AG04450 (cell line): ENCODE measurements around the gene SH3D19. TPM values are rescaled to one million over a fixed set of nuclear protein-coding genes. Genes with fewer than 3 reads are reported as not detected.

Experiments used
- CTCF ChIA-PET: fragments of 300-600, 350-600 bp; formaldehyde crosslinking; extraction: SDS; loops from one replicate; lab custom pipeline; 2022; ENCODE audit warnings: antibody characterized with exemption, inconsistent platforms; lab: Charles Lee
- POLR2A ChIA-PET: fragments of 350-600 bp; formaldehyde crosslinking; extraction: SDS; loops from one replicate; lab custom pipeline; 2021; ENCODE audit warnings: antibody characterized with exemption, inconsistent platforms; lab: Yijun Ruan, JAX
- DNase-seq: peaks from one replicate; pipeline ENCODE4 v3.0.0-alpha.2; 2011; ENCODE audit warnings: low read depth, low spot score
- H3K27ac ChIP-seq: one replicate; pipeline ENCODE4 v1.5.1; 2012; ENCODE audit warnings: low read depth, low read length, control low read depth
- H3K27me3 ChIP-seq: one replicate; pipeline ENCODE4 v1.6.0; 2012; ENCODE audit warnings: low read length; ENCODE audit not compliant: control insufficient read depth, insufficient read depth
- H3K4me3 ChIP-seq: 2 replicates; pipeline ENCODE4 v1.5.1; 2011; ENCODE audit warnings: mild to moderate bottlenecking, low read depth, low read length, control low read depth
- H3K9me3 ChIP-seq: 2 replicates; pipeline ENCODE4 v1.5.1; 2012; ENCODE audit warnings: low read length; ENCODE audit not compliant: control insufficient read depth, insufficient read depth
- polyA plus RNA-seq: library from polyadenylated mRNA; depleted of rRNA; stranded (reverse); fragments of >200 nt; gene quantifications from 2 replicates; pipeline ENCODE4 v1.2.3, GENCODE V29; 2011
- TF ChIP-seq, protein P1 (sequence below): IDR thresholded peaks from 2 replicates; pipeline ENCODE4 v1.5.1; 2011; ENCODE audit warnings: low read depth, low read length, control low read depth, inconsistent platforms

Gene SH3D19
- polyA plus RNA-seq, 1 experiment = 32.6 TPM

DNA sequence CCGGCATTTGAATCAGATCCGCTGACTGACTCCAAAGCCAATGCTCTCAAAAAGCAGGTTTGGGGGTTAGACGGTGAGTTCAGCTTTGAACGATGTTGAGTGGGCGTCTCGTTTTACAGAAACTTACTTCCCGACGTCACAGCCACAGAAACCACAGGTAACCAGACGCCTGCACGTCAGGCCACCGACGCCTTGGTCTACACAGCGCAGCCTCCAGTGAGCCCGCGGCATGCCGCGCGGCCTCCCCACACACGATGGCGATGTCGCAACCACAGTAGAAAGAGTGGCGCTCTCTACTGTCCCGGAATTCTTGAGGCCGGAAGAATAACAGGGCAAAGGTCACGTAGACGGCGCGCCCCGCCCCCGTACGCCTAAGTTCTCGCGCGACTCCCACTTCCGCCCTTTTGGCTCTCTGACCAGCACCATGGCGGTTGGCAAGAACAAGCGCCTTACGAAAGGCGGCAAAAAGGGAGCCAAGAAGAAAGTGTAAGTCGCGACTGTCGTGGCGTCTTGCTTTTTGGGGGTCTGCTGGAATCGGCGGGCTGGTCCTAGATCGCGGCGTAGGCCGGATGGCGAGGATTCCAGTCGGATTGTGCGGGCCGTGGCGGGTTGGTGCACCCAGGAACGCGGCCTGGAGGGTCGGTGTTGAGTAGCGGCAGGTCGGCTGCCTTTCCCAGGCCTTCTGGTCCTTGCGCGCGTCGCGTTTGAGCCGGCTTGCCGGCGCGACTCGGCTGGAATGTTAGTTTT lies 226.0 kb downstream of the SH3D19 start, which contains the start of gene RPS3A:
Gene RPS3A, plus strand, starts transcription at position 400 of the 747 bp plus-strand sequence. Its CDS starts 25 bp downstream, at position 425.
- CTCF ChIA-PET = interaction anchor here (0.6 to 1.4 kb wide), 11 partner anchors 17 to 599 kb away, joined by 3 to 5 read pairs (median 3); no protein-coding TSS in a partner anchor
- TF ChIP-seq, protein P1, sequence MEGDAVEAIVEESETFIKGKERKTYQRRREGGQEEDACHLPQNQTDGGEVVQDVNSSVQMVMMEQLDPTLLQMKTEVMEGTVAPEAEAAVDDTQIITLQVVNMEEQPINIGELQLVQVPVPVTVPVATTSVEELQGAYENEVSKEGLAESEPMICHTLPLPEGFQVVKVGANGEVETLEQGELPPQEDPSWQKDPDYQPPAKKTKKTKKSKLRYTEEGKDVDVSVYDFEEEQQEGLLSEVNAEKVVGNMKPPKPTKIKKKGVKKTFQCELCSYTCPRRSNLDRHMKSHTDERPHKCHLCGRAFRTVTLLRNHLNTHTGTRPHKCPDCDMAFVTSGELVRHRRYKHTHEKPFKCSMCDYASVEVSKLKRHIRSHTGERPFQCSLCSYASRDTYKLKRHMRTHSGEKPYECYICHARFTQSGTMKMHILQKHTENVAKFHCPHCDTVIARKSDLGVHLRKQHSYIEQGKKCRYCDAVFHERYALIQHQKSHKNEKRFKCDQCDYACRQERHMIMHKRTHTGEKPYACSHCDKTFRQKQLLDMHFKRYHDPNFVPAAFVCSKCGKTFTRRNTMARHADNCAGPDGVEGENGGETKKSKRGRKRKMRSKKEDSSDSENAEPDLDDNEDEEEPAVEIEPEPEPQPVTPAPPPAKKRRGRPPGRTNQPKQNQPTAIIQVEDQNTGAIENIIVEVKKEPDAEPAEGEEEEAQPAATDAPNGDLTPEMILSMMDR = peak; percentile 81
- POLR2A ChIA-PET = interaction anchor here (0.5 to 1.4 kb wide), 2 partner anchors 9 to 167 kb away, joined by 3 to 5 read pairs; no protein-coding TSS in a partner anchor

DNA sequence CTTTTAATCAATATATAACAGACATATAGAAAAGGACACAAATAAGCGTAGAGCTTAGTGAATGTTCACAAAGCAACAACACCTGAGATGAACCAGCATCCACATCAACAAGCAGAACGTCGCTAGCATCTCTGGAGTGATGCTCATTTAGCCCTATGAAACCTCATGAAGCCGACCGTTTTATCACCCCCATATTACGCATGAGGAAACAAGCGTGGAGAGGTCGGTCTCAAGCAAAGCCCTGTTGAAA lies 226.5 kb downstream of the SH3D19 start:
- POLR2A ChIA-PET = no interaction called here
- H3K27me3 ChIP-seq = no peaks in the 10 kb centered on the region
- DNase-seq = no peak
- CTCF ChIA-PET = interaction anchor here (0.6 to 1.4 kb wide), 10 partner anchors 17 to 599 kb away, joined by 3 to 5 read pairs (median 3); no protein-coding TSS in a partner anchor
- H3K9me3 ChIP-seq = no peaks in the 10 kb centered on the region
- H3K27ac ChIP-seq = no peak overlapping the region
- TF ChIP-seq, protein P1 = no peak
- H3K4me3 ChIP-seq = peak overlapping the region; percentile 54

More for the DNA sequence above, 226.0 kb downstream of the SH3D19 start, which contains the start of gene RPS3A:
- Histone ChIP-seq H3K27ac (peak within 1 kb of the TSS; percentile 87), H3K9me3 (no peaks in the 10 kb centered on the region), H3K27me3 (no peaks in the 10 kb centered on the region), H3K4me3 (peak within 1 kb of the TSS; percentile 97)
- DNase-seq = peak; percentile 96

DNA sequence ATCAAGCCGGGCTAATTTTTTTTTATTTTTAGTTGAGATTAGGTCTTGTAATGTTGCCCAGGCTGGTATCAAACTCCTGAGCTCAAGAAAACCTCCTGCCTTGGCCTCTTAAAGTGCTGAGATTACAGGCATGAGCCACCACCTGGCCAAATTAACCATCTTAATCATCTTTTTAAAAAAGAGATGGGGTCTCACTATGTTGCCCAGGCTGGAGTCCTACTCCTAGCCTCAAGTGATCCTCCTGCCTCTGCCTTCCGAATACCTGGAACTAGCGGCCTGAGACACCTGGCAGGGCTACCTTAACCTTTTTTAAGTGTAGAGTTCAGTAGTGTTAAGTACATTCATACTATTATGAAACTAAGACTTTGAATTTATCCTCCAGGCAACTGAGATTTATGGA lies 227.6 kb downstream of the SH3D19 start:
- CTCF ChIA-PET = interaction anchor here (1.4 kb wide), 1 partner anchor 507 kb away, joined by 3 read pairs; no protein-coding TSS in a partner anchor

DNA sequence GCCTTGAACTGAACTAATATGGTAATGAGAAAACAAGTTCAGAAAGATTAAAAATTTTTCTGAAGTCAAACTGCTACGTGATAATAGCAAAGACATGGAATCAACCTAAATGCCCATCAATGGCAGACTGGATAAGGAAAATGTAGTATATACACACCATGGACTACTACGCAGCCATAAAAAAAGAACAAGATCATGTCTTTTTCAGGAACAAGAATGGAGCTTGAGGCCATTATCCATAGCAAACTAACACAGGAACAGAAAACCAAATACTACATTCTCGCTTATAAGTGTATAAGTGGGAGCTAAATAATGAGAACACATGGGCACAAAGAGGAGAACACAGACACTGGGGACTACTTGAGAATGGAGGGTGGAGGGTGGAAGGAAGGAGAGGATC lies 230.3 kb downstream of the SH3D19 start:
- Histone ChIP-seq H3K27me3 (no peaks in the 10 kb centered on the region), H3K27ac (no peak overlapping the region), H3K9me3 (no peaks in the 10 kb centered on the region), H3K4me3 (no peak overlapping the region)
- ChIA-PET POLR2A (no interaction called here), CTCF (no interaction called here)
- TF ChIP-seq, protein P1 = no peak
- no peak for DNase-seq

More for the DNA sequence above, 227.6 kb downstream of the SH3D19 start:
- H3K27me3 ChIP-seq = no peaks in the 10 kb centered on the region
- H3K4me3 ChIP-seq = no peak overlapping the region
- TF ChIP-seq, protein P1 = no peak
- H3K9me3 ChIP-seq = no peaks in the 10 kb centered on the region
- POLR2A ChIA-PET = no interaction called here
- no peak overlapping the region for H3K27ac ChIP-seq
- DNase-seq = no peak

DNA sequence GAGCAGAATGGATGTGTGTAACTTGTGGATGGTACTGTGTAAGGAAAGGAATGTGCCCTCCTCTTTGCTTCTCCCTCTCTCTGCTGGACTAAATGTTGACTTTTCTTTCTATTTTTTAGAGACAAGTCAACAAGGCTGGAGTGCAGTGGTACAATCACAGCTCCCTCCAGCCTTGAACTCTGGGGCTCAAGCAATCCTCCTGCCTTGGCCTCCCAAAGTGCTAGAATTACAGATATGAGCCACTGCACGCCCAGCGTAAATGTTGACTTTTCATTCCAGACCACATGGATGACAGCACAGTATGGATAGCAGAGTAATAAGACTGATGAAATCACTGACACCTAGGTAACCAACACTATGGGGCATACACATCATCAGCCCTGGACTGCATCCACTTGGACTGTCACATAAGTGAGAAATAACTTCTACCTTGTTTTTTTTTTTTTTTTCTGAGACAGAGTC lies 231.1 kb downstream of the SH3D19 start:
- TF ChIP-seq, protein P1 = no peak
- no peaks in the 10 kb centered on the region for H3K9me3 ChIP-seq
- ChIA-PET CTCF (no interaction called here), POLR2A (no interaction called here)
- no peak overlapping the region for H3K27ac ChIP-seq
- H3K27me3 ChIP-seq = no peaks in the 10 kb centered on the region
- H3K4me3 ChIP-seq = no peak overlapping the region
- DNase-seq = no peak
